HepG2 (cell line): ENCODE results near the gene OSBPL2. TPM values are rescaled to one million over a fixed set of nuclear protein-coding genes. Genes with fewer than 3 reads are reported as not detected.

Experiments
- AHR ChIP-seq: IDR thresholded peaks from 2 replicates; pipeline ENCODE4 v1.6.1; 2018; ENCODE audit warnings: missing genetic modification reagents, missing compliant biosample characterization
- ARID3A ChIP-seq: IDR thresholded peaks from 2 replicates; pipeline ENCODE4 v1.6.1; 2012; ENCODE audit warnings: low read depth, low read length, improper control_type of control experiment
- ARID4A ChIP-seq: sonication (generic); formaldehyde crosslinking; IDR thresholded peaks from 2 replicates; pipeline ENCODE4 v1.5.0; 2020; ENCODE audit warnings: mild to moderate bottlenecking, missing genetic modification reagents, borderline replicate concordance
- CC2D1A ChIP-seq: sonication (generic); formaldehyde crosslinking; IDR thresholded peaks from 2 replicates; pipeline ENCODE4 v1.8.1; 2023; ENCODE audit warnings: mild to moderate bottlenecking, missing genetic modification reagents
- DPF2 ChIP-seq: sonication (generic); formaldehyde crosslinking; IDR thresholded peaks from 2 replicates; pipeline ENCODE4 v1.4.0; 2020; ENCODE audit warnings: mild to moderate bottlenecking, low read depth, missing genetic modification reagents, borderline replicate concordance
- EP300 ChIP-seq, 3 experiments: sonication (generic) in 1 of 3; formaldehyde crosslinking in 1 of 3; IDR thresholded peaks; 2 replicates each; pipeline versions ENCODE4 v1.5.1 to v1.6.1; 2011 to 2020; ENCODE audit warnings: low read depth in 2 of 3, low read length in 2 of 3, borderline replicate concordance in 1 of 3, improper control_type of control experiment in 1 of 3, mild to moderate bottlenecking in 1 of 3, missing genetic modification reagents in 1 of 3, moderate library complexity in 1 of 3
- NBN ChIP-seq: fragments of 450-650 bp; conservative IDR thresholded peaks from 2 replicates; pipeline ENCODE4 v1.6.1; 2017
- NR2F6 ChIP-seq, 2 experiments: IDR thresholded peaks; 2 replicates each; pipeline ENCODE4 v1.6.1; 2016; ENCODE audit warnings: antibody characterized with exemption in 1 of 2, mild to moderate bottlenecking in 1 of 2
- PAX8 ChIP-seq: sonication (generic); formaldehyde crosslinking; IDR thresholded peaks from 2 replicates; pipeline ENCODE4 v1.8.0; 2022; ENCODE audit warnings: mild to moderate bottlenecking, missing genetic modification reagents, borderline replicate concordance
- TCF12 ChIP-seq, 2 experiments: fragments of 450-650 bp in 1 of 2; sonication (generic) in 1 of 2; formaldehyde crosslinking in 1 of 2; IDR thresholded peaks; 2 replicates each; pipeline versions ENCODE4 v1.6.1 to v1.8.0; 2017 to 2022; ENCODE audit warnings: antibody characterized with exemption in 1 of 2, mild to moderate bottlenecking in 1 of 2, missing genetic modification reagents in 1 of 2, moderate library complexity in 1 of 2
- TFAP4 ChIP-seq: sonication (generic); IDR thresholded peaks from 2 replicates; pipeline ENCODE4 v1.6.1; 2016; ENCODE audit warnings: low read depth, borderline replicate concordance
- ZBTB34 ChIP-seq: sonication (generic); formaldehyde crosslinking; IDR thresholded peaks from 2 replicates; pipeline ENCODE4 v1.8.0; 2022; ENCODE audit warnings: mild to moderate bottlenecking, missing genetic modification reagents
- ZNF207 ChIP-seq: fragments of 450-650 bp; IDR thresholded peaks from 2 replicates; pipeline ENCODE4 v1.6.1; 2016; ENCODE audit warnings: antibody characterized with exemption, borderline replicate concordance
- ZNF468 ChIP-seq: sonication (generic); formaldehyde crosslinking; IDR thresholded peaks from 2 replicates; pipeline ENCODE4 v1.8.0; 2022; ENCODE audit warnings: mild to moderate bottlenecking, moderate library complexity, missing genetic modification reagents
- ZNF652 ChIP-seq: IDR thresholded peaks from 2 replicates; pipeline ENCODE4 v1.6.1; 2016; ENCODE audit warnings: low read depth, borderline replicate concordance
- polyA plus RNA-seq, 8 experiments: library from polyadenylated mRNA; depleted of rRNA in 3 of 8; stranded (reverse) in 7 of 8; unstranded in 1 of 8; fragments of >200 nt; fragmentation: Illumina TruSeq in 4 of 8; extraction: Trizol in 4 of 8; gene quantifications; 2 replicates each; pipeline versions ENCODE4 v1.2.1 to v1.2.3, GENCODE V29; 2011 to 2016; ENCODE audit warnings: low read depth in 4 of 8, missing spikeins in 1 of 8, mixed read lengths in 1 of 8; ENCODE audit not compliant: insufficient read depth in 1 of 8
- total RNA-seq, 5 experiments: library from RNA; depleted of rRNA; stranded (reverse); fragments of >200 nt; fragmentation: Illumina TruSeq; extraction: Trizol; gene quantifications; 2 replicates each; pipeline ENCODE4 v1.2.3, GENCODE V29; 2016; ENCODE audit warnings: low read depth in 1 of 5

The OSBPL2 gene
- total and polyA plus RNA-seq, 2 of the 13 experiments (the other 11 are each of a cell fraction or from before 2014, with no cell fraction given), result 18.5 to 37.4 TPM

GRCh38 chr20:62244644-62245108 lies 6.4 kb downstream of the OSBPL2 start (continued):
- TF ChIP-seq ARID4A (CRISPR knock-in tag) (peak; percentile 55; the same call in 1 of the 2 replicates), PAX8 (no peak), NR2F6 (IDR thresholded peaks at IDR 0.05) (no peak), NR2F6 (CRISPR knock-in tag; IDR thresholded peaks at IDR 0.05) (peak; percentile 49; the same call in 1 of the 2 replicates), ARID3A (no peak), EP300 (IDR thresholded peaks at IDR 0.05; ENCODE audit: low read depth in 2 of 2, low read length in 2 of 2) (no peak), EP300 (CRISPR knock-in tag; IDR thresholded peaks at IDR 0.05; ENCODE audit: borderline replicate concordance) (no peak), TCF12 (IDR thresholded peaks at IDR 0.05) (no peak), TCF12 (CRISPR knock-in tag; IDR thresholded peaks at IDR 0.05) (no peak), ZNF207 (no peak), TFAP4 (peak; percentile 43; the same call in 1 of the 2 replicates), ZBTB34 (CRISPR knock-in tag) (peak; percentile 33; the same call in 1 of the 2 replicates), ZNF652 (CRISPR knock-in tag) (no peak), ZNF468 (CRISPR knock-in tag) (no peak), NBN (no peak), CC2D1A (CRISPR knock-in tag) (no peak), DPF2 (CRISPR knock-in tag) (no peak), AHR (CRISPR knock-in tag) (no peak)
